Measurements from ENCODE around the gene ECHS1. TPM values are rescaled to one million over a fixed set of nuclear protein-coding genes. Genes with fewer than 3 reads are reported as not detected.

Gene ECHS1
- total and polyA plus RNA-seq, 2 donors (not counting 1 experiment from before 2014, with no cell fraction given) = 19.3 to 29.5 TPM

DNA sequence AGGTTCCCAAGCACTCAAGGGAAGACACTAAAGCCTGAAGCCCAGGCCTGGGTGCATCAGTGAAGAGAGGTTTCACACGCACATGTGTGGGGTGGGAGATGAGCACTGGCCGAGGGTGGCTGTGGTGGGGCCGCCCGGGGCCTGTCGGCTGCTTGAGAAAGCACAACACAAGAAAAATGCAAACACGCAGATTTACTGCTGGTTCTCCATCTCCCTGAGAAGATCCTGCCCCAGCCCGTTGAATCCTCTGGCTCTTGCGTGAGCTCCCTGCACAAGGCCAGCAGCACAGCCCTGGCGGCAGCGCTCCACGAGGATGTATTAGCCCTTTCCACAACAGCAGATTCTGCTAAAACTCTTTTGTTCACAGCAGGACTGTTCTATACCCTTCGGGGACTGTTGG is 58.2 kb downstream of the ECHS1 start:
- Mint-ChIP-seq H3K27ac (no peak overlapping the region), H3K4me1 (peaks cover 18% of the 10 kb centered on the region), H3K9me3 (ENCODE audit: insufficient read depth) (peaks cover 2% of the 10 kb centered on the region), H3K27me3 (peaks cover 11% of the 10 kb centered on the region), H3K4me3 (no peak overlapping the region)
- POLR2A ChIA-PET = interaction anchor here (1.1 to 1.5 kb wide), 2 partner anchors 10 to 13 kb away, joined by 3 to 26 read pairs; no protein-coding TSS in a partner anchor
- Histone ChIP-seq H2AFZ (ENCODE audit: insufficient read depth, low read depth, low read length, poor library complexity, severe bottlenecking) (no peak overlapping the region), H3K27ac (ENCODE audit: low read length in 2 of 2) (no peak overlapping the region), H3K27me3 (replicated peaks in 1 of 4; ENCODE audit: control extremely low read depth in 1 of 4, control insufficient read depth in 3 of 4, insufficient read depth in 4 of 4, low read length in 3 of 4) (peaks cover 0 to 14% (median 5%) of the 10 kb centered on the region in 4 experiments), H3K36me3 (replicated peaks in 1 of 2; ENCODE audit: control extremely low read depth in 1 of 2, control insufficient read depth in 1 of 2, extremely low read depth in 1 of 2, insufficient read depth in 2 of 2, low read length in 1 of 2) (peaks cover 0 to 27% of the 10 kb centered on the region in 2 experiments), H3K4me1 (ENCODE audit: control insufficient read depth in 2 of 2, insufficient read depth in 2 of 2, low read length in 2 of 2) (peaks cover 9 to 15% of the 10 kb centered on the region in 2 donors), H3K9me3 (ENCODE audit: control extremely low read depth in 1 of 3, control insufficient read depth in 2 of 3, insufficient read depth in 1 of 3, low read length in 2 of 3) (peaks cover 0 to 12% (median 0%) of the 10 kb centered on the region in 3 donors), H4K20me1 (ENCODE audit: control insufficient read depth, insufficient read depth, low read length, poor library complexity, severe bottlenecking) (peaks cover 3% of the 10 kb centered on the region), H3K9ac (ENCODE audit: low read length) (no peak overlapping the region), H3K4me2 (replicated peaks; ENCODE audit: low read depth, low read length, poor library complexity, severe bottlenecking) (no peak overlapping the region), H3K4me3 (ENCODE audit: control extremely low read depth in 1 of 5, extremely low read depth in 1 of 5, insufficient read depth in 1 of 5, low read depth in 2 of 5, low read length in 4 of 5) (no peak overlapping the region), H3K79me2 (ENCODE audit: control insufficient read depth, insufficient read depth, low read length) (no peaks in the 10 kb centered on the region)
- ATAC-seq (ENCODE audit: low read depth) (no peak), DNase-seq (no peak)
- intact Hi-C loops (cut with micrococcal nuclease) = loop anchor here (1.0 to 5.0 kb wide), 2 partner anchors 13 to 207 kb away; no protein-coding TSS in a partner anchor
- TF ChIP-seq, protein P1, sequence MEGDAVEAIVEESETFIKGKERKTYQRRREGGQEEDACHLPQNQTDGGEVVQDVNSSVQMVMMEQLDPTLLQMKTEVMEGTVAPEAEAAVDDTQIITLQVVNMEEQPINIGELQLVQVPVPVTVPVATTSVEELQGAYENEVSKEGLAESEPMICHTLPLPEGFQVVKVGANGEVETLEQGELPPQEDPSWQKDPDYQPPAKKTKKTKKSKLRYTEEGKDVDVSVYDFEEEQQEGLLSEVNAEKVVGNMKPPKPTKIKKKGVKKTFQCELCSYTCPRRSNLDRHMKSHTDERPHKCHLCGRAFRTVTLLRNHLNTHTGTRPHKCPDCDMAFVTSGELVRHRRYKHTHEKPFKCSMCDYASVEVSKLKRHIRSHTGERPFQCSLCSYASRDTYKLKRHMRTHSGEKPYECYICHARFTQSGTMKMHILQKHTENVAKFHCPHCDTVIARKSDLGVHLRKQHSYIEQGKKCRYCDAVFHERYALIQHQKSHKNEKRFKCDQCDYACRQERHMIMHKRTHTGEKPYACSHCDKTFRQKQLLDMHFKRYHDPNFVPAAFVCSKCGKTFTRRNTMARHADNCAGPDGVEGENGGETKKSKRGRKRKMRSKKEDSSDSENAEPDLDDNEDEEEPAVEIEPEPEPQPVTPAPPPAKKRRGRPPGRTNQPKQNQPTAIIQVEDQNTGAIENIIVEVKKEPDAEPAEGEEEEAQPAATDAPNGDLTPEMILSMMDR (IDR thresholded peaks at IDR 0.05) = no peak
- TF ChIP-seq EZH2 (IDR thresholded peaks at IDR 0.05; ENCODE audit: borderline replicate concordance, insufficient read depth, low read depth, low read length, poor library complexity, severe bottlenecking) = no peak
- CTCF ChIA-PET = interaction anchor here (0.8 to 4.2 kb wide), 7 partner anchors 14 to 183 kb away, joined by 3 to 21 read pairs (median 5); no protein-coding TSS in a partner anchor
- 97% methylated on average over 12 of the region's 12 CpGs for WGBS (ENCODE audit: insufficient coverage)

DNA sequence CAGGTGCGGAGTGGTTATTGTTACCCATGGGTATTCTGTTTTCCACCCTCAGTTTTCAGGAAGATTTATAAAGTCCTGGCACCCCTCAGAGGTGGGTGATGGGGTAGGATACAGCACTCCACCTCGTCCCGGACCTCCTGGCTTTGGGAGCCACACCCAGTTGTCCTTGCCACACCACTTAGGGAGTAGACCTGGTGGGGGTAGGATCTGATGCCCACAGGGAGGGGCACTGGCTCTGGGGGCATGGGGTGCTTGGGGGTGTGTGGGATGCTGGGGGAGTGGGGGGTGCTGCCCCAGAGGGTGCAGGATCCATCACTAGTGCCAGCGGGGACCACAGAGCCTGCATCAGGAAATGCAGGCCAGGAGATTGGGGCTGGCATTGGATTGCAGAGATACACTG is 60.0 kb downstream of the ECHS1 start:
- H3K36me3 ChIP-seq (replicated peaks in 1 of 2; ENCODE audit: control extremely low read depth in 1 of 2, control insufficient read depth in 1 of 2, extremely low read depth in 1 of 2, insufficient read depth in 2 of 2, low read length in 1 of 2) = peaks cover 0 to 31% of the 10 kb centered on the region in 2 experiments
- intact Hi-C loops (cut with micrococcal nuclease) = loop anchor here (5.0 kb wide), 1 partner anchor 209 kb away; no protein-coding TSS in a partner anchor
- CTCF ChIA-PET = interaction anchor here (0.9 to 4.2 kb wide), 3 partner anchors 15 to 169 kb away, joined by 3 to 21 read pairs (median 9); no protein-coding TSS in a partner anchor
- H4K20me1 ChIP-seq (ENCODE audit: control insufficient read depth, insufficient read depth, low read length, poor library complexity, severe bottlenecking) = peaks cover 10% of the 10 kb centered on the region
- no peaks in the 10 kb centered on the region for H3K27me3 ChIP-seq (replicated peaks in 1 of 4; ENCODE audit: control extremely low read depth in 1 of 4, control insufficient read depth in 3 of 4, insufficient read depth in 4 of 4, low read length in 3 of 4)
- H3K79me2 ChIP-seq (ENCODE audit: control insufficient read depth, insufficient read depth, low read length) = peaks cover 4% of the 10 kb centered on the region
- H3K9ac ChIP-seq (ENCODE audit: low read length) = no peak overlapping the region
- POLR2A ChIA-PET = no interaction called here
- H3K27ac Mint-ChIP-seq = no peak overlapping the region
- TF ChIP-seq, protein P1 (IDR thresholded peaks at IDR 0.05) = no peak
- TF ChIP-seq EZH2 (IDR thresholded peaks at IDR 0.05; ENCODE audit: borderline replicate concordance, insufficient read depth, low read depth, low read length, poor library complexity, severe bottlenecking) = no peak
- H3K9me3 Mint-ChIP-seq (ENCODE audit: insufficient read depth) = peaks cover 2% of the 10 kb centered on the region
- 89% methylated on average over 3 of the region's 4 CpGs for WGBS (ENCODE audit: insufficient coverage)
- DNase-seq = no peak
- H3K4me1 Mint-ChIP-seq = peaks cover 10% of the 10 kb centered on the region
- H2AFZ ChIP-seq (ENCODE audit: insufficient read depth, low read depth, low read length, poor library complexity, severe bottlenecking) = no peak overlapping the region
- H3K4me3 ChIP-seq (ENCODE audit: control extremely low read depth in 1 of 5, extremely low read depth in 1 of 5, insufficient read depth in 1 of 5, low read depth in 2 of 5, low read length in 4 of 5) = no peak overlapping the region
- H3K27me3 Mint-ChIP-seq = no peaks in the 10 kb centered on the region
- peaks cover 4 to 11% of the 10 kb centered on the region in 2 donors for H3K4me1 ChIP-seq (ENCODE audit: control insufficient read depth in 2 of 2, insufficient read depth in 2 of 2, low read length in 2 of 2)
- ATAC-seq (ENCODE audit: low read depth) = no peak
- no peak overlapping the region for H3K27ac ChIP-seq (ENCODE audit: low read length in 2 of 2)
- H3K4me3 Mint-ChIP-seq = no peak overlapping the region
- no peak overlapping the region for H3K4me2 ChIP-seq (replicated peaks; ENCODE audit: low read depth, low read length, poor library complexity, severe bottlenecking)
- H3K9me3 ChIP-seq (ENCODE audit: control extremely low read depth in 1 of 3, control insufficient read depth in 2 of 3, insufficient read depth in 1 of 3, low read length in 2 of 3) = peaks cover 0 to 10% (median 0%) of the 10 kb centered on the region in 3 donors

Data from B cell (primary cell).